Measurements from ENCODE around the gene GLB1L.

DNA sequence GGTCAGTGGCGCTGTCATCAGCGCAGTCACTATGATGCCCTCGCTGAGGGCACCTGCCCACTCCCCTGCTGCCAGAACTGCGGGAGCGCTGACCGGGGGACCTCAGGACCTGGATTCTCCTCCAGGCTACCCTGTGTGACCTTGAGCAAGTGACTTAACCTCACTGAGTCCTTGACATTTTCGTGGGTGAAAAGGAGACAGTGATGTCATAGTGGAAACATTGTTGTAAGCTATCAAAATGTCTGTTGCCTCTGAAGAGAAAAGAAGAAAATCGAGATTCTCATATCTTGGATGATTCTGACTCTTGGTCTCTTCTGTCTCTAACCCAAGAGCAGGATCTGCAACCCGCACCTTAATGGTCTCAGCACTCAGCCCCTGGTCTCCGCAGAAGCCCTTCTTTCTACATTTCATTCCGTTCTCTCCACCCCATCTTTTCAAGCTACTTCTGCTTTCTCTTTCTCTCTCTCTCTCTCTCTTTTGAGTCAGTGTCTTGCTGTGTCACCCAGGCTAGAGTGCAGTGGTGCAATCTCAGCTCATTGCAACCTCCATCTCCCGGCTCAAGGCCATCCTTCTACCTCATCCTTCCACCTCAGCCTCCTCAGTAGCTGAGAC is 9.5 kb upstream of the GLB1L start:
- TF ChIP-seq, protein P1, sequence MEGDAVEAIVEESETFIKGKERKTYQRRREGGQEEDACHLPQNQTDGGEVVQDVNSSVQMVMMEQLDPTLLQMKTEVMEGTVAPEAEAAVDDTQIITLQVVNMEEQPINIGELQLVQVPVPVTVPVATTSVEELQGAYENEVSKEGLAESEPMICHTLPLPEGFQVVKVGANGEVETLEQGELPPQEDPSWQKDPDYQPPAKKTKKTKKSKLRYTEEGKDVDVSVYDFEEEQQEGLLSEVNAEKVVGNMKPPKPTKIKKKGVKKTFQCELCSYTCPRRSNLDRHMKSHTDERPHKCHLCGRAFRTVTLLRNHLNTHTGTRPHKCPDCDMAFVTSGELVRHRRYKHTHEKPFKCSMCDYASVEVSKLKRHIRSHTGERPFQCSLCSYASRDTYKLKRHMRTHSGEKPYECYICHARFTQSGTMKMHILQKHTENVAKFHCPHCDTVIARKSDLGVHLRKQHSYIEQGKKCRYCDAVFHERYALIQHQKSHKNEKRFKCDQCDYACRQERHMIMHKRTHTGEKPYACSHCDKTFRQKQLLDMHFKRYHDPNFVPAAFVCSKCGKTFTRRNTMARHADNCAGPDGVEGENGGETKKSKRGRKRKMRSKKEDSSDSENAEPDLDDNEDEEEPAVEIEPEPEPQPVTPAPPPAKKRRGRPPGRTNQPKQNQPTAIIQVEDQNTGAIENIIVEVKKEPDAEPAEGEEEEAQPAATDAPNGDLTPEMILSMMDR (IDR thresholded peaks at IDR 0.05) = no peak
- no peak for TF ChIP-seq EP300 (IDR thresholded peaks at IDR 0.05; ENCODE audit: low read depth)

All from transverse colon (tissue), 3 donors.